Choroid plexus epithelial cell (primary cell): ENCODE results near the gene TMIE.

Experiments used
- DNase-seq: peaks from one replicate; pipeline ENCODE4 v3.0.0-alpha.2; 2010; ENCODE audit warnings: low read depth
- H3K4me3 ChIP-seq: 2 replicates; pipeline ENCODE4 v1.5.1; 2011; ENCODE audit warnings: low read depth, mild to moderate bottlenecking, control low read depth, low read length, moderate library complexity
- TF ChIP-seq, protein P1 (sequence below): conservative IDR thresholded peaks from 2 replicates; pipeline ENCODE4 v1.5.1; 2011; ENCODE audit warnings: low read depth, mild to moderate bottlenecking, control low read depth, inconsistent platforms, low read length, moderate library complexity

TMIE gene

GRCh38 chr3:46701181-46701939 lies at the start of gene TMIE:
Gene TMIE (plus strand): TSS chr3:46701392. CDS start chr3:46701488, 96 bp downstream.
- TF ChIP-seq, protein P1, sequence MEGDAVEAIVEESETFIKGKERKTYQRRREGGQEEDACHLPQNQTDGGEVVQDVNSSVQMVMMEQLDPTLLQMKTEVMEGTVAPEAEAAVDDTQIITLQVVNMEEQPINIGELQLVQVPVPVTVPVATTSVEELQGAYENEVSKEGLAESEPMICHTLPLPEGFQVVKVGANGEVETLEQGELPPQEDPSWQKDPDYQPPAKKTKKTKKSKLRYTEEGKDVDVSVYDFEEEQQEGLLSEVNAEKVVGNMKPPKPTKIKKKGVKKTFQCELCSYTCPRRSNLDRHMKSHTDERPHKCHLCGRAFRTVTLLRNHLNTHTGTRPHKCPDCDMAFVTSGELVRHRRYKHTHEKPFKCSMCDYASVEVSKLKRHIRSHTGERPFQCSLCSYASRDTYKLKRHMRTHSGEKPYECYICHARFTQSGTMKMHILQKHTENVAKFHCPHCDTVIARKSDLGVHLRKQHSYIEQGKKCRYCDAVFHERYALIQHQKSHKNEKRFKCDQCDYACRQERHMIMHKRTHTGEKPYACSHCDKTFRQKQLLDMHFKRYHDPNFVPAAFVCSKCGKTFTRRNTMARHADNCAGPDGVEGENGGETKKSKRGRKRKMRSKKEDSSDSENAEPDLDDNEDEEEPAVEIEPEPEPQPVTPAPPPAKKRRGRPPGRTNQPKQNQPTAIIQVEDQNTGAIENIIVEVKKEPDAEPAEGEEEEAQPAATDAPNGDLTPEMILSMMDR, result no peak
- H3K4me3 ChIP-seq, result no peak within 1 kb of the TSS
- no peak for DNase-seq

GRCh38 chr3:46655271-46655670 lies 45.9 kb upstream of the TMIE start:
- TF ChIP-seq, protein P1, result no peak
- H3K4me3 ChIP-seq, result no peak overlapping the region
- no peak for DNase-seq

GRCh38 chr3:46656778-46657556 lies 44.2 kb upstream of the TMIE start:
- DNase-seq, result no peak
- TF ChIP-seq, protein P1, result no peak
- no peak overlapping the region for H3K4me3 ChIP-seq

DNA sequence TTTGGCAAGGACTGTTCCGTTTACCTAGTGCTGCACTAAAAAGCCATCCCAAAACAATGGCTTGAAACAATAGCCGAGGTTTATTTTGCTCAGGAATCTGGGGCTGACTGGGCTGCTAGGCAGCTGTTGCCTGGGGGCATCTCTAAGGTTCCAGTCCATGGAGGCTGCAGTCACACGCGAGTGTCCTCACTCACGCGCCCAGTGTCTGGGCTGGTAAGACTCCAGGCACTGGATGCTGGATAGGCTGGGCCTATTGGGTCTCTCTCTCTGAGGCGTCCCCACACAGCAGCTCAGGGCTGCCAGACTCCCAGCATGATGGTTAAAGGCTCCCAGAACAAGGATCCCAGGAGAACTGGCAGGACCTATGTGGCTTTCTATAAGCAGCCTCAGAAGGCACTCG lies 41.9 kb upstream of the TMIE start:
- TF ChIP-seq, protein P1, result no peak
- DNase-seq, result no peak
- no peak overlapping the region for H3K4me3 ChIP-seq

- no peak overlapping the region for H3K4me3 ChIP-seq
- TF ChIP-seq, protein P1, result no peak
- no peak for DNase-seq
Measured at GRCh38 chr3:46660003-46660402, 41.2 kb upstream of the TMIE start.

- H3K4me3 ChIP-seq, result no peak overlapping the region
- TF ChIP-seq, protein P1, result no peak
- no peak for DNase-seq
Measured at GRCh38 chr3:46660543-46661523, 40.4 kb upstream of the TMIE start.
